GM12801 (cell line): ENCODE measurements around the gene MANSC4.

Experiments used
- TF ChIP-seq, protein P1 (sequence below): IDR thresholded peaks from one replicate; pipeline ENCODE4 v1.5.1; 2011; ENCODE audit warnings: control low read depth; ENCODE audit not compliant: insufficient read length; ENCODE audit errors: extremely low read depth

MANSC4 gene

DNA sequence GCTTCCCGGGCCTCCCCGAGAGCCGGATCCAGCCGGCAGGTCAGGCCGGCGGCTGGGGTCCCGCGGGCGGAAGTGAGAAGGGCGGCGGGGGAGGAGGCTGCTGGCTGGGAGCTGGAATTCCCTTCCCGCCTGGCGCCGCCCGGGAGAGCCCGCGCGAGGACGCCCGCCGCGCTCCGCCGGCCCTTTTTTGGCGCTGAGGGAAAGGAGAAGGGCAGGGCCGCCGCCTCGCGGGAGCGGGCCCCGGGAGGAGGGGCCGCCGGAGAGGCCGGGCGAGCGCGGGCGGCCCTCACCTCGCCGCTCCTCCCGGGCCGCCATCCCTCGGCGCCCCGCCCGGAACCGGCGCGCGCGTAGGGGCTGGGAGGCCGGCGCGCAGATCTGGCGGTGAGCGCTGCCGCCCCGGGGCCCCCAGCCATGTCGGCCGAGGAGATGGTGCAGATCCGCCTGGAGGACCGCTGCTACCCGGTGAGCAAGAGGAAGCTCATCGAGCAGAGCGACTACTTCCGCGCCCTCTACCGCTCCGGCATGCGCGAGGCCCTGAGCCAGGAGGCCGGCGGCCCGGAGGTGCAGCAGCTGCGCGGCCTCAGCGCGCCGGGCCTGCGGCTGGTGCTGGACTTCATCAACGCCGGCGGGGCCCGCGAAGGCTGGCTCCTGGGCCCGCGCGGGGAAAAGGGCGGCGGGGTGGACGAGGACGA lies at the start of gene MANSC4, which contains the start of gene KLHL42:
Gene MANSC4, minus strand, starts transcription at position 317 of the 692 bp plus-strand sequence. CDS start 8,960 bp downstream, outside the sequence.
Gene KLHL42, plus strand, starts transcription at position 314 of the 692 bp plus-strand sequence. Its CDS starts 98 bp downstream, at position 412.
- TF ChIP-seq, protein P1, sequence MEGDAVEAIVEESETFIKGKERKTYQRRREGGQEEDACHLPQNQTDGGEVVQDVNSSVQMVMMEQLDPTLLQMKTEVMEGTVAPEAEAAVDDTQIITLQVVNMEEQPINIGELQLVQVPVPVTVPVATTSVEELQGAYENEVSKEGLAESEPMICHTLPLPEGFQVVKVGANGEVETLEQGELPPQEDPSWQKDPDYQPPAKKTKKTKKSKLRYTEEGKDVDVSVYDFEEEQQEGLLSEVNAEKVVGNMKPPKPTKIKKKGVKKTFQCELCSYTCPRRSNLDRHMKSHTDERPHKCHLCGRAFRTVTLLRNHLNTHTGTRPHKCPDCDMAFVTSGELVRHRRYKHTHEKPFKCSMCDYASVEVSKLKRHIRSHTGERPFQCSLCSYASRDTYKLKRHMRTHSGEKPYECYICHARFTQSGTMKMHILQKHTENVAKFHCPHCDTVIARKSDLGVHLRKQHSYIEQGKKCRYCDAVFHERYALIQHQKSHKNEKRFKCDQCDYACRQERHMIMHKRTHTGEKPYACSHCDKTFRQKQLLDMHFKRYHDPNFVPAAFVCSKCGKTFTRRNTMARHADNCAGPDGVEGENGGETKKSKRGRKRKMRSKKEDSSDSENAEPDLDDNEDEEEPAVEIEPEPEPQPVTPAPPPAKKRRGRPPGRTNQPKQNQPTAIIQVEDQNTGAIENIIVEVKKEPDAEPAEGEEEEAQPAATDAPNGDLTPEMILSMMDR = no peak

- TF ChIP-seq, protein P1 = no peak
Measured at GRCh38 chr12:27828196-27828595, 48.2 kb upstream of the MANSC4 start.

DNA sequence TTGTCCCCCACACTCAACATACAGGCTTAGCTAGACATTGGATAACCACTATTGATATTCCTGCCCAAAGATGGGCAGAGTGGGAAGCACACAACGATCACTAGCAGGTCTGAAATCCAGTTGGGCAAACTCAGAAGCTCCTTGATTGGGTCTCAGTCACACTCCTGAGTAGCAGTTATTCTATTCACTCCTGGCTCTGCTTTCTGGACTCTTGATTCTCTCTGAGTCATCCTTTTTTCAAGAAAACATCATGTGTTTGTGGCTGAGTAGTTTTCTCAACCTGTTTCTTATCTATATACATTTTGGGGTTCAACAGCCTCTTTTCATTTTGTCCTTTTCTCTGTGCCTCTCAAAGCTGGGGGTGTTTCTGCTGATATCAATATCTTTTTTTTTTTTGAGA lies 46.0 kb upstream of the MANSC4 start:
- TF ChIP-seq, protein P1 = no peak

DNA sequence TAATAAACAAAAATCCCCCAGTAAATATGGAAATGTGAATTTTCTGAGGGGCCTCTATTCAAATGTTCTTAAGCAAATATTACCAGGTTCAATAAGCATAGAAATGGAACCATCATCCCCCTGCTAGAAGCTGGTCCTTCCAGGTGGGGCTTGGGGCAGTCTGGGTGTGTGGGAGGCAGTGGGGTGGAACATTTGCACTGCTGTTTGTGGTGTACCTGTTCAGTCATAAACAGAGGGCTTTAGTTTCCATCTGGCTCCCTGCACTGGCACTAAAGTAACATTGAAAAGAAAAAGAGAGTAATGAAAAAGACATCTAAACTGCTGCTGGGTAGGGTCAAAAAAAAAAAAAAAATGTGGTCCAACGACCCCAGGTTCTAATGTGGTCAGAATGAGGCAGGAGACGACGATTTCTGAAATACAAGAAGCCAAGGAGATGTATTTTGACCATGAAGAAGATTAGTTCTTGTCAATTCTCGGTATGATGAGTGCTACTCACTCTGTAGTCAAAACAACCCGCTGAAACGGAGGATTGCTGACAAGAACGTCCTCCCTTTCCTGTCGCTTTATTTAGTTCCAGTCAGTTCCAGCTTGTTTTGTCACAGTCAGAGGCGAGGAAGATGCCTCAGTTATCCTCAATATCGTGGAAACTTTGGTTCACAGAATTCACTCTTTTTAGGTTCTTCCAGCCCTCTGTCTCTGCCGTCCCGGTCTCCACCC lies 44.2 kb upstream of the MANSC4 start:
- TF ChIP-seq, protein P1 = no peak

- TF ChIP-seq, protein P1 = no peak
Measured at GRCh38 chr12:27823038-27823437, 43.0 kb upstream of the MANSC4 start.

DNA sequence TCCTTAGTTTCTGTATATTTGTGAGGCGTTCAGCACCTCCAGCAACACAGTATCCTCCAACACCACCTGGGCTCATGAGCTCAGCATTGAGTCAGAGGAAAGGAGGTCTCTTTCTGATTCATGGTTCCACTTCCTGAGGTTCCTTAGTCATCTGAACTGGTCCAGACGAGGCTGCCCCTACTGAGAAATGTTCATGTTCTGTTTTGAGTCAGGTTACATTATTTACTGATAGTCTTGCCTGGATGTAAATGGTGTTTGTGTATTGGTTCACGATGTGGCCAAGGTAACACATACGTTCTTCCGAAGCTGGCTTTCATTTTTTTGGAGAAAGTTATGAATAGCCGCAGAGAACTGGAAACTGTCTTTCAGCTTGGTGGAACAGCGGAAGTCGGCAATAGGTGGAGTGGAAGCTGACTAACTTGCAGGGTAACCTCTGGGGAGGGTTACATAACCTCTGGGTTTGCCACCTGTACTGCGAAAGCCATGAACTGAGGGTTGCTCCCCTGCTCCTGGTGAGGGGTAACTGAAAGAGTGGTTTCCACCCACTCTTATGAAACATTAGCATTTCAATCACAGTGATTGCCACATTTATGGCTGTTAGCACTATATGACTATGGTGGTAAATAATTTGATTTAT lies 42.2 kb upstream of the MANSC4 start:
- TF ChIP-seq, protein P1 = no peak

- TF ChIP-seq, protein P1 = no peak
Measured at GRCh38 chr12:27821259-27821973, 41.4 kb upstream of the MANSC4 start.
